IMR-90 (cell line): ENCODE data around the gene RASGRP4. TPM values are rescaled to one million over a fixed set of nuclear protein-coding genes. Genes with fewer than 3 reads are reported as not detected.

Experiments used
- ATAC-seq: fragments of 200-7000 bp; cut with Tn5 transposase; 2 replicates; pipeline ENCODE4 v1.9.1; 2020; ENCODE audit warnings: low read depth, mild to moderate bottlenecking, moderate library complexity
- BruUV-seq: library from RNA; stranded (reverse); fragments of 400-500 nt; replicated peaks from 2 replicates; lab custom pipeline; 2021; lab: Mats Ljungman, UMichigan
- CTCF ChIA-PET: fragments of 300-600 bp; formaldehyde crosslinking; extraction: SDS; loops from one replicate; lab custom pipeline; 2021; ENCODE audit warnings: antibody characterized with exemption; lab: Yijun Ruan, JAX
- POLR2A ChIA-PET: fragments of 300-600 bp; sonication (Branson Sonifier 250); formaldehyde crosslinking; loops from one replicate; lab custom pipeline; 2022; ENCODE audit warnings: antibody characterized with exemption; ENCODE audit not compliant: unreplicated experiment; lab: Charles Lee
- DNase-seq: peaks from one replicate; pipeline ENCODE4 v3.0.0; 2013
- H2AFZ ChIP-seq: replicated peaks from 2 replicates; pipeline ENCODE3; 2013; ENCODE audit warnings: low read length, mild to moderate bottlenecking; ENCODE audit not compliant: poor library complexity
- H2AK5ac ChIP-seq: 2 replicates; pipeline ENCODE4 v1.6.1; 2013; ENCODE audit warnings: low read depth, low read length, inconsistent platforms
- H2AK9ac ChIP-seq: replicated peaks from 2 replicates; pipeline ENCODE3; 2013; ENCODE audit warnings: mild to moderate bottlenecking, low read depth, low read length, moderate library complexity; ENCODE audit not compliant: poor library complexity
- H2BK120ac ChIP-seq: 2 replicates; pipeline ENCODE4 v1.6.1; 2013; ENCODE audit warnings: low read depth, low read length, inconsistent platforms
- H2BK15ac ChIP-seq: 3 replicates; pipeline ENCODE4 v1.6.1; 2013; ENCODE audit warnings: low read depth, low read length, inconsistent platforms
- H2BK20ac ChIP-seq: 2 replicates; pipeline ENCODE4 v1.6.1; 2013; ENCODE audit warnings: low read depth, mild to moderate bottlenecking, inconsistent platforms, low read length, moderate library complexity
- H2BK5ac ChIP-seq: 2 replicates; pipeline ENCODE4 v1.6.1; 2013; ENCODE audit warnings: mild to moderate bottlenecking, low read depth, low read length, inconsistent platforms; ENCODE audit not compliant: poor library complexity, severe bottlenecking
- H3K14ac ChIP-seq: replicated peaks from 2 replicates; pipeline ENCODE4 v1.6.1; 2013; ENCODE audit warnings: low read depth, low read length, inconsistent platforms
- H3K18ac ChIP-seq: 2 replicates; pipeline ENCODE4 v1.6.1; 2013; ENCODE audit warnings: low read depth, low read length, control low read depth
- H3K23ac ChIP-seq: 2 replicates; pipeline ENCODE4 v1.6.1; 2013; ENCODE audit warnings: low read depth, low read length, inconsistent platforms
- H3K27ac ChIP-seq: 2 replicates; pipeline ENCODE4 v1.5.1; 2013; ENCODE audit warnings: mild to moderate bottlenecking, control low read depth, low read length; ENCODE audit not compliant: insufficient read depth
- H3K27me3 ChIP-seq: 2 replicates; pipeline ENCODE4 v1.6.1; 2013; ENCODE audit warnings: low read length; ENCODE audit not compliant: control insufficient read depth, insufficient read depth
- H3K36me3 ChIP-seq: 2 replicates; pipeline ENCODE4 v1.6.1; 2013; ENCODE audit warnings: low read length, mixed read lengths; ENCODE audit not compliant: control insufficient read depth, insufficient read depth
- H3K4ac ChIP-seq: 2 replicates; pipeline ENCODE4 v1.6.1; 2013; ENCODE audit warnings: low read depth, low read length, inconsistent platforms
- H3K4me1 ChIP-seq: 2 replicates; pipeline ENCODE4 v1.6.1; 2013; ENCODE audit warnings: low read length, mixed read lengths; ENCODE audit not compliant: control insufficient read depth, insufficient read depth
- H3K4me2 ChIP-seq: 2 replicates; pipeline ENCODE4 v1.6.1; 2013; ENCODE audit warnings: low read depth, mild to moderate bottlenecking, control low read depth, low read length, moderate library complexity
- H3K4me3 ChIP-seq: 2 replicates; pipeline ENCODE4 v1.5.1; 2013; ENCODE audit warnings: low read depth, mild to moderate bottlenecking, control low read depth, low read length, moderate library complexity; ENCODE audit not compliant: insufficient read depth
- H3K56ac ChIP-seq: 2 replicates; pipeline ENCODE4 v1.6.1; 2013; ENCODE audit warnings: low read length, inconsistent platforms; ENCODE audit not compliant: insufficient read depth; ENCODE audit errors: extremely low read depth
- H3K79me1 ChIP-seq, 2 experiments: 2 replicates each; pipeline ENCODE4 v1.6.1; 2013; ENCODE audit warnings: low read length in 2 of 2, inconsistent platforms in 1 of 2, low read depth in 1 of 2
- H3K9ac ChIP-seq: 2 replicates; pipeline ENCODE4 v1.6.1; 2013; ENCODE audit warnings: low read depth, low read length, control low read depth
- H3K9me1 ChIP-seq: 2 replicates; pipeline ENCODE4 v1.6.1; 2013; ENCODE audit warnings: low read length, inconsistent platforms; ENCODE audit not compliant: insufficient read depth
- H3K9me3 ChIP-seq: 2 replicates; pipeline ENCODE4 v1.6.1; 2013; ENCODE audit warnings: low read length; ENCODE audit not compliant: control insufficient read depth, insufficient read depth
- H4K20me1 ChIP-seq: 2 replicates; pipeline ENCODE4 v1.6.1; 2013; ENCODE audit warnings: low read length, inconsistent platforms; ENCODE audit not compliant: insufficient read depth
- H4K5ac ChIP-seq: 2 replicates; pipeline ENCODE4 v1.6.1; 2013; ENCODE audit warnings: mild to moderate bottlenecking, low read depth, low read length, control low read depth
- H4K8ac ChIP-seq, 2 experiments: 2 replicates each; pipeline ENCODE4 v1.6.1; 2013; ENCODE audit warnings: low read depth in 2 of 2, low read length in 2 of 2, control low read depth in 1 of 2, inconsistent platforms in 1 of 2
- H4K91ac ChIP-seq: 2 replicates; pipeline ENCODE4 v1.6.1; 2013; ENCODE audit warnings: low read depth, low read length, inconsistent platforms; ENCODE audit not compliant: insufficient read depth
- BHLHE40 ChIP-seq: fragments of 150-350 bp; IDR thresholded peaks from 2 replicates; pipeline ENCODE4 v1.6.1; 2016; ENCODE audit warnings: mild to moderate bottlenecking, low read depth, low read length
- CEBPB ChIP-seq: IDR thresholded peaks from 2 replicates; pipeline ENCODE4 v1.6.1; 2012; ENCODE audit warnings: low read depth, low read length, improper control_type of control experiment
- CHD1 ChIP-seq: IDR thresholded peaks from 2 replicates; pipeline ENCODE4 v1.6.1; 2012; ENCODE audit warnings: low read depth, low read length, improper control_type of control experiment
- ELK1 ChIP-seq: fragments of 150-350 bp; IDR thresholded peaks from 2 replicates; pipeline ENCODE4 v1.6.1; 2016; ENCODE audit warnings: low read depth, mild to moderate bottlenecking, low read length, moderate library complexity, borderline replicate concordance
- FOS ChIP-seq: fragments of 150-350 bp; IDR thresholded peaks from 2 replicates; pipeline ENCODE4 v1.6.1; 2016; ENCODE audit warnings: low read depth, low read length
- MAFK ChIP-seq: IDR thresholded peaks from 2 replicates; pipeline ENCODE4 v1.6.1; 2012; ENCODE audit warnings: low read depth, low read length, improper control_type of control experiment
- MAZ ChIP-seq: IDR thresholded peaks from 2 replicates; pipeline ENCODE4 v1.6.1; 2012; ENCODE audit warnings: low read depth, mild to moderate bottlenecking, low read length, improper control_type of control experiment, moderate library complexity, borderline replicate concordance
- MXI1 ChIP-seq: IDR thresholded peaks from 2 replicates; pipeline ENCODE4 v1.6.1; 2012; ENCODE audit warnings: low read depth, mild to moderate bottlenecking, low read length, moderate library complexity, borderline replicate concordance
- NFE2L2 ChIP-seq: fragments of 150-350 bp; IDR thresholded peaks from 2 replicates; pipeline ENCODE4 v1.6.1; 2016; ENCODE audit warnings: low read depth, mild to moderate bottlenecking, low read length
- POLR2A ChIP-seq: IDR thresholded peaks from 2 replicates; pipeline ENCODE4 v1.6.1; 2012; ENCODE audit warnings: mild to moderate bottlenecking, low read depth, low read length
- RAD21 ChIP-seq: IDR thresholded peaks from 2 replicates; pipeline ENCODE4 v1.6.1; 2012; ENCODE audit warnings: low read length, improper control_type of control experiment
- RCOR1 ChIP-seq: IDR thresholded peaks from 2 replicates; pipeline ENCODE4 v1.6.1; 2012; ENCODE audit warnings: mild to moderate bottlenecking, low read length, improper control_type of control experiment; ENCODE audit not compliant: insufficient replicate concordance
- RFX5 ChIP-seq: IDR thresholded peaks from 2 replicates; pipeline ENCODE4 v1.8.0; 2012; ENCODE audit warnings: low read depth, mild to moderate bottlenecking, low read length, moderate library complexity
- SMC3 ChIP-seq: fragments of 150-350 bp; IDR thresholded peaks from 2 replicates; pipeline ENCODE4 v1.6.1; 2016; ENCODE audit warnings: low read depth, mild to moderate bottlenecking, antibody characterized with exemption, low read length, moderate library complexity
- USF2 ChIP-seq: fragments of 150-350 bp; IDR thresholded peaks from 2 replicates; pipeline ENCODE4 v1.6.1; 2017; ENCODE audit warnings: mild to moderate bottlenecking, antibody characterized with exemption, low read length, low read depth
- WGBS, 2 experiments: methylation state at CpG; one replicate each; pipeline versions ENCODE4 v1.1.5 to v1.1.7; 2013; ENCODE audit warnings: missing lambda C conversion rate in 2 of 2; ENCODE audit not compliant: insufficient read length in 1 of 2; ENCODE audit errors: extremely low coverage in 2 of 2; 5-methylcytosine and 5-hydroxymethylcytosine counted together
- dilution Hi-C: fragments of 300-500 bp; cut with HindIII; formaldehyde crosslinking; loops from one replicate; pipeline ENCODE4 v1.14.3; 2018; ENCODE audit warnings: low sequenced_read_pairs; ENCODE audit not compliant: unreplicated experiment
- in situ Hi-C: fragments of 300-500 bp; cut with MboI; formaldehyde crosslinking; loops from 3 replicates; pipeline ENCODE4 v1.14.3; 2019; ENCODE audit warnings: low sequenced_read_pairs, inconsistent platforms, mixed read lengths
- intact Hi-C: fragments of 100-400 bp; cut with micrococcal nuclease; formaldehyde crosslinking; loops from 2 replicates; pipeline ENCODE4 v1.10.0; 2022
- polyA plus RNA-seq, 3 experiments: library from polyadenylated mRNA; depleted of rRNA; stranded (reverse); fragments of >200 nt; gene quantifications; 2 replicates each; pipeline ENCODE4 v1.2.3, GENCODE V29; 2012; ENCODE audit warnings: low replicate concordance in 1 of 3
- total RNA-seq: library from RNA; depleted of rRNA; stranded (reverse); fragments of >200 nt; gene quantifications from 2 replicates; pipeline ENCODE4 v1.2.3, GENCODE V29; 2012
- TF ChIP-seq, protein P1 (sequence below): conservative IDR thresholded peaks from 2 replicates; pipeline ENCODE4 v1.5.1; 2012; ENCODE audit warnings: mild to moderate bottlenecking, low read depth, low read length, improper control_type of control experiment

RASGRP4 gene
- total and polyA plus RNA-seq, 2 of the 4 experiments (the other 2 are of a cell fraction): not detected

- Histone ChIP-seq H2BK20ac (no peak overlapping the region), H4K8ac (no peak overlapping the region), H3K4ac (no peak overlapping the region), H3K9me1 (no peaks in the 10 kb centered on the region), H3K4me2 (no peak overlapping the region), H3K4me3 (no peak overlapping the region), H3K27me3 (no peaks in the 10 kb centered on the region), H3K9ac (no peak overlapping the region), H3K18ac (no peak overlapping the region), H3K79me1 (no peaks in the 10 kb centered on the region), H2AK9ac (no peak overlapping the region), H2BK15ac (no peak overlapping the region), H2AK5ac (no peak overlapping the region), H2BK120ac (no peak overlapping the region), H3K4me1 (no peaks in the 10 kb centered on the region), H3K56ac (no peak overlapping the region), H3K14ac (no peak overlapping the region), H3K23ac (no peak overlapping the region), H4K5ac (no peak overlapping the region), H3K36me3 (no peaks in the 10 kb centered on the region), H2AFZ (no peak overlapping the region), H4K20me1 (no peaks in the 10 kb centered on the region), H2BK5ac (no peak overlapping the region), H3K9me3 (no peaks in the 10 kb centered on the region), H4K91ac (no peak overlapping the region), H3K27ac (no peak overlapping the region)
- ATAC-seq (no peak), DNase-seq (peak; percentile 15)
- dilution Hi-C loops: no loop called here
- TF ChIP-seq SMC3 (no peak), RCOR1 (no peak), FOS (no peak), MXI1 (no peak), CHD1 (no peak), MAFK (no peak), RAD21 (no peak), NFE2L2 (no peak), ELK1 (no peak), CEBPB (no peak), MAZ (no peak), POLR2A (no peak), USF2 (no peak), BHLHE40 (no peak), RFX5 (no peak)
- TF ChIP-seq, protein P1, sequence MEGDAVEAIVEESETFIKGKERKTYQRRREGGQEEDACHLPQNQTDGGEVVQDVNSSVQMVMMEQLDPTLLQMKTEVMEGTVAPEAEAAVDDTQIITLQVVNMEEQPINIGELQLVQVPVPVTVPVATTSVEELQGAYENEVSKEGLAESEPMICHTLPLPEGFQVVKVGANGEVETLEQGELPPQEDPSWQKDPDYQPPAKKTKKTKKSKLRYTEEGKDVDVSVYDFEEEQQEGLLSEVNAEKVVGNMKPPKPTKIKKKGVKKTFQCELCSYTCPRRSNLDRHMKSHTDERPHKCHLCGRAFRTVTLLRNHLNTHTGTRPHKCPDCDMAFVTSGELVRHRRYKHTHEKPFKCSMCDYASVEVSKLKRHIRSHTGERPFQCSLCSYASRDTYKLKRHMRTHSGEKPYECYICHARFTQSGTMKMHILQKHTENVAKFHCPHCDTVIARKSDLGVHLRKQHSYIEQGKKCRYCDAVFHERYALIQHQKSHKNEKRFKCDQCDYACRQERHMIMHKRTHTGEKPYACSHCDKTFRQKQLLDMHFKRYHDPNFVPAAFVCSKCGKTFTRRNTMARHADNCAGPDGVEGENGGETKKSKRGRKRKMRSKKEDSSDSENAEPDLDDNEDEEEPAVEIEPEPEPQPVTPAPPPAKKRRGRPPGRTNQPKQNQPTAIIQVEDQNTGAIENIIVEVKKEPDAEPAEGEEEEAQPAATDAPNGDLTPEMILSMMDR: no peak
- intact Hi-C loops: no loop called here
- no CpG with 5 or more reads among the region's 4 CpGs for WGBS, 2 experiments
- ChIA-PET CTCF (no interaction called here), POLR2A (no interaction called here)
- in situ Hi-C loops: loop anchor here (25.0 kb wide), 1 partner anchor 757 kb away; the partner anchor contains the start of gene SYCN
- no TSS peak for BruUV-seq
These were observed 29.0 kb upstream of the RASGRP4 start for GRCh38 chr19:38455031-38455430.
